HepG2 (cell line): ENCODE data around the gene ZNF638. TPM values are rescaled to one million over a fixed set of nuclear protein-coding genes. Genes with fewer than 3 reads are reported as not detected.

Source experiments
- ATAC-seq: fragments of 200-7000 bp; cut with Tn5 transposase; 3 replicates; pipeline ENCODE4 v1.9.1; 2020; ENCODE audit warnings: mild to moderate bottlenecking, moderate library complexity
- BruUV-seq: library from RNA; stranded (reverse); fragments of 400-500 nt; replicated peaks from 2 replicates; lab custom pipeline; 2021; lab: Mats Ljungman, UMichigan
- CTCF ChIA-PET: fragments of 300-600 bp; formaldehyde crosslinking; extraction: SDS; loops from one replicate; lab custom pipeline; 2021; ENCODE audit warnings: low total read pairs, inconsistent platforms, low intra/inter-chr PET ratio; lab: Yijun Ruan, JAX
- POLR2A ChIA-PET: fragments of 350-600 bp; sonication (Branson Sonifier 250); formaldehyde crosslinking; loops from one replicate; lab custom pipeline; 2020; ENCODE audit warnings: antibody characterized with exemption, inconsistent platforms; lab: Yijun Ruan, JAX
- DNase-seq: peaks from one replicate; pipeline ENCODE4 v3.0.0-alpha.2; 2015; ENCODE audit warnings: low spot score
- FAIRE-seq: peaks from 3 replicates; lab custom pipeline; 2011; peaks lifted over from hg19 to GRCh38; lab: Jason Lieb, UNC
- H2AFZ ChIP-seq: one replicate; pipeline ENCODE4 v1.6.1; 2011; ENCODE audit warnings: low read length, inconsistent platforms
- H3K27ac ChIP-seq: fragments of 300-600 bp; 3 replicates; pipeline ENCODE4 v1.8.0; 2011; ENCODE audit warnings: mixed run types, mild to moderate bottlenecking, mixed read lengths, low read length, inconsistent platforms; ENCODE audit not compliant: insufficient read depth; ENCODE audit errors: extremely low read length
- H3K27me3 ChIP-seq, 2 experiments: fragments of 200-600 bp in 1 of 2; 2 replicates in 1 of 2; 3 replicates in 1 of 2; pipeline versions ENCODE4 v1.6.0 to v1.8.0; 2011; ENCODE audit warnings: low read length in 2 of 2, mild to moderate bottlenecking in 2 of 2, moderate library complexity in 2 of 2, inconsistent platforms in 1 of 2; ENCODE audit not compliant: insufficient read depth in 2 of 2, control insufficient read depth in 1 of 2
- H3K36me3 ChIP-seq, 2 experiments: fragments of 200-600 bp in 1 of 2; replicated peaks in 1 of 2; 2 replicates in 1 of 2; 3 replicates in 1 of 2; pipeline versions ENCODE4 v1.5.1 to v1.8.0; 2011; ENCODE audit warnings: low read length in 2 of 2, inconsistent platforms in 1 of 2; ENCODE audit not compliant: insufficient read depth in 2 of 2, control insufficient read depth in 1 of 2
- H3K4me1 ChIP-seq: 2 replicates; pipeline ENCODE4 v1.5.1; 2012; ENCODE audit warnings: low read length, inconsistent platforms; ENCODE audit not compliant: insufficient read depth
- H3K4me2 ChIP-seq: 2 replicates; pipeline ENCODE4 v1.6.0; 2011; ENCODE audit warnings: low read depth, low read length, inconsistent platforms
- H3K4me3 ChIP-seq, 3 experiments: fragments of 200-600 bp in 1 of 3; sonication (generic), shearing (Covaris generic) in 1 of 3; replicated peaks in 1 of 3; 2 replicates each; pipeline ENCODE4 v1.5.1; 2011 to 2016; ENCODE audit warnings: low read length in 3 of 3, inconsistent platforms in 2 of 3, low read depth in 2 of 3, mild to moderate bottlenecking in 2 of 3, control low read depth in 1 of 3, mixed read lengths in 1 of 3; ENCODE audit not compliant: insufficient read depth in 1 of 3
- H3K79me2 ChIP-seq: one replicate; pipeline ENCODE4 v1.6.1; 2011; ENCODE audit warnings: low read length, inconsistent platforms; ENCODE audit not compliant: insufficient read depth
- H3K9ac ChIP-seq: 2 replicates; pipeline ENCODE4 v1.6.0; 2011; ENCODE audit warnings: mild to moderate bottlenecking, low read depth, low read length, inconsistent platforms; ENCODE audit not compliant: insufficient read depth
- H3K9me3 ChIP-seq: 2 replicates; pipeline ENCODE4 v1.5.1; 2012; ENCODE audit warnings: mild to moderate bottlenecking, low read length
- H4K20me1 ChIP-seq: 2 replicates; pipeline ENCODE4 v1.6.0; 2011; ENCODE audit warnings: inconsistent platforms, mild to moderate bottlenecking, low read length, moderate library complexity; ENCODE audit not compliant: insufficient read depth
- POLR2A ChIP-seq, 2 experiments: IDR thresholded peaks; 2 replicates each; pipeline ENCODE4 v1.6.1; 2011; ENCODE audit warnings: low read depth in 2 of 2, low read length in 2 of 2, mild to moderate bottlenecking in 1 of 2, moderate library complexity in 1 of 2; ENCODE audit not compliant: insufficient read depth in 1 of 2
- RBFOX2 ChIP-seq: fragments of 200-400 bp; formaldehyde crosslinking; IDR thresholded peaks from 2 replicates; pipeline ENCODE4 v1.6.1; 2017; ENCODE audit warnings: low read depth, mild to moderate bottlenecking, low read length
- ZNF564 ChIP-seq: sonication (generic); formaldehyde crosslinking; IDR thresholded peaks from 2 replicates; pipeline ENCODE4 v1.8.1; 2023; ENCODE audit warnings: mild to moderate bottlenecking, missing genetic modification reagents
- WGBS: methylation state at CpG from one replicate; pipeline ENCODE4 v1.1.6; 2017; ENCODE audit warnings: low lambda C conversion rate; 5-methylcytosine and 5-hydroxymethylcytosine counted together
- in situ Hi-C: cut with HindIII; loops from 2 replicates; pipeline ENCODE4 v1.10.0; 2017; ENCODE audit warnings: low pct_unique_long_range_greater_than_20kb; ENCODE audit not compliant: extremely low pct_ligation_motif_present
- intact Hi-C: fragments of 100-400 bp; cut with micrococcal nuclease; formaldehyde crosslinking; loops from one replicate; pipeline ENCODE4 v1.10.0; 2022; ENCODE audit not compliant: unreplicated experiment
- polyA plus RNA-seq, 8 experiments: library from polyadenylated mRNA; depleted of rRNA in 3 of 8; stranded (reverse) in 7 of 8; unstranded in 1 of 8; fragments of >200 nt; fragmentation: Illumina TruSeq in 4 of 8; extraction: Trizol in 4 of 8; gene quantifications; 2 replicates each; pipeline versions ENCODE4 v1.2.1 to v1.2.3, GENCODE V29; 2011 to 2016; ENCODE audit warnings: low read depth in 4 of 8, missing spikeins in 1 of 8, mixed read lengths in 1 of 8; ENCODE audit not compliant: insufficient read depth in 1 of 8
- total RNA-seq, 5 experiments: library from RNA; depleted of rRNA; stranded (reverse); fragments of >200 nt; fragmentation: Illumina TruSeq; extraction: Trizol; gene quantifications; 2 replicates each; pipeline ENCODE4 v1.2.3, GENCODE V29; 2016; ENCODE audit warnings: low read depth in 1 of 5
- TF ChIP-seq, protein P1 (sequence below): sonication (generic); formaldehyde crosslinking; IDR thresholded peaks from 2 replicates; pipeline ENCODE4 v1.9.0; 2021; ENCODE audit warnings: missing genetic modification reagents, borderline replicate concordance

Gene ZNF638
- total and polyA plus RNA-seq, 2 of the 13 experiments (the other 11 are each of a cell fraction or from before 2014, with no cell fraction given) = 92.7 to 144 TPM

DNA sequence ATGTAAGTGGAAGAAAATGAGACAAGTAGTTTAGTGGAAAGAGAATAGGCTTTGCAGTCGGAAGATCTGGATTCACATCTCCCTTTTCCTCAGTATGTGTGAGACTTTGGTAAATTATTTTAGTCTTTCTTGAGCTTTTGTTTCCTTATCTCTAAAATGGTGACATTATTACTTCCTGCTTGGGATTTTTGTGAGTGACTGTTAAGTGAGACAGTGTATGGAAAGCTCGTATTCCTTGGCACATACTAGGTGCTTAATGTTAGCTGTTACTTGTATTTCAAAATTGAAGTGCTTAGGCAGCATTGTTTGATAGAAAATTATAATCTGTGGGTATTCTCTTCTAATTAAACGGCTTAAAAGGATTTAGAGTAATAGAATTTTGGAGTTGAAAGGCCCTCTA, 2.0 kb downstream of the ZNF638 start:
- no TSS peak for BruUV-seq
- Histone ChIP-seq H4K20me1 (peaks cover 55% of the 10 kb centered on the region), H3K4me2 (peak overlapping the region; percentile 77), H3K36me3 (peaks cover 2 to 7% of the 10 kb centered on the region in 2 experiments; a peak in 3 of 5 replicates), H3K9ac (peak overlapping the region; percentile 99), H3K4me1 (peaks cover 64% of the 10 kb centered on the region), H3K9me3 (no peaks in the 10 kb centered on the region), H3K27ac (no peak overlapping the region), H3K79me2 (peaks cover 68% of the 10 kb centered on the region), H3K27me3 (no peaks in the 10 kb centered on the region; a peak in 1 of 5 replicates), H3K4me3 (peak overlapping the region; percentile 93 to 99 (median 96); a peak in 5 of 6 replicates), H2AFZ (no peak overlapping the region)
- no peak for FAIRE-seq
- ATAC-seq = no peak
- 79% methylated on average over 3 of the region's 3 CpGs for WGBS
- POLR2A ChIA-PET = interaction anchor here (1.1 kb wide), 1 partner anchor 12 kb away, joined by 3 read pairs; no protein-coding TSS in a partner anchor
- intact Hi-C loops (no loop called here), in situ Hi-C loops (no loop called here)
- CTCF ChIA-PET = no interaction called here
- no peak for TF ChIP-seq ZNF564 (CRISPR knock-in tag)
- TF ChIP-seq RBFOX2 = peak; percentile 34; the same call in 1 of the 2 replicates
- DNase-seq = no peak

DNA sequence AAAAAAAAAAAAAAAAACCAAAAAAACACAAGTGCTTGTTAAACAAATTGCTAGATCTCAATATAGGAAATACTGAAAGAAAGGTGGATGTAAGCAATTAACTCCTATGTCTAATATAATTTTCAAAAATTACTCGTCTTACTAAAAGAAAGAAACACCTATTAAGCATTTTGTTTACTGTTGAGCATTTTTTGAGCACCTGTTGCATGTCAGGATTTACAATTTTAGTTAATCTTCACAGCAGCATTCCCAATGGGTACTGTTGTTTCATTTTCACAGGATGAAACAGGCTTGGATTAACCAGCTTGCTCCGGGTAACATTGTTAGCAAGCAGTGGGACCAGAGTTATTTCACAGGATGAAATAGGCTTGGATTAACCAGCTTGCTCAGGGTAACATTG, 4.8 kb downstream of the ZNF638 start:
- TF ChIP-seq, protein P1, sequence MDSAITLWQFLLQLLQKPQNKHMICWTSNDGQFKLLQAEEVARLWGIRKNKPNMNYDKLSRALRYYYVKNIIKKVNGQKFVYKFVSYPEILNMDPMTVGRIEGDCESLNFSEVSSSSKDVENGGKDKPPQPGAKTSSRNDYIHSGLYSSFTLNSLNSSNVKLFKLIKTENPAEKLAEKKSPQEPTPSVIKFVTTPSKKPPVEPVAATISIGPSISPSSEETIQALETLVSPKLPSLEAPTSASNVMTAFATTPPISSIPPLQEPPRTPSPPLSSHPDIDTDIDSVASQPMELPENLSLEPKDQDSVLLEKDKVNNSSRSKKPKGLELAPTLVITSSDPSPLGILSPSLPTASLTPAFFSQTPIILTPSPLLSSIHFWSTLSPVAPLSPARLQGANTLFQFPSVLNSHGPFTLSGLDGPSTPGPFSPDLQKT (CRISPR knock-in tag) = no peak
- TF ChIP-seq POLR2A (IDR thresholded peaks at IDR 0.05; ENCODE audit: insufficient read depth in 1 of 2, low read depth in 2 of 2, low read length in 2 of 2) = 0 out of 4 replicates have a peak, but pooled peaks of 1 of the 2 experiments have one; percentile 13

More for the DNA sequence above, 4.8 kb downstream of the ZNF638 start:
- H3K4me2 ChIP-seq = no peak overlapping the region
- POLR2A ChIA-PET = interaction anchor here (0.6 to 0.7 kb wide), 2 partner anchors 269 to 1444 kb away, joined by 3 to 4 read pairs; no protein-coding TSS in a partner anchor
- H3K27me3 ChIP-seq = no peaks in the 10 kb centered on the region; a peak in 1 of 5 replicates
- no peaks in the 10 kb centered on the region for H3K9me3 ChIP-seq
- CTCF ChIA-PET = no interaction called here
- no peak overlapping the region for H3K27ac ChIP-seq
- no peak overlapping the region for H2AFZ ChIP-seq
- FAIRE-seq (no peak), DNase-seq (no peak), ATAC-seq (no peak)
- in situ Hi-C loops (no loop called here), intact Hi-C loops (no loop called here)
- H3K79me2 ChIP-seq = peaks cover 96% of the 10 kb centered on the region
- BruUV-seq = no TSS peak
- no peak overlapping the region for H3K4me3 ChIP-seq
- WGBS = 84% methylated on average over 2 of the region's 2 CpGs
- H3K36me3 ChIP-seq = peaks cover 3 to 9% of the 10 kb centered on the region in 2 experiments
- H3K4me1 ChIP-seq = peaks cover 76% of the 10 kb centered on the region
- H4K20me1 ChIP-seq = peaks cover 82% of the 10 kb centered on the region
- no peak overlapping the region for H3K9ac ChIP-seq
